ENCODE results near the gene MRPL30. TPM values are rescaled to one million over a fixed set of nuclear protein-coding genes. Genes with fewer than 3 reads are reported as not detected.

The MRPL30 gene
- total and polyA plus RNA-seq, 7 experiments from 2014 or later: 16.1 to 26.0 (median 20.5) TPM

DNA sequence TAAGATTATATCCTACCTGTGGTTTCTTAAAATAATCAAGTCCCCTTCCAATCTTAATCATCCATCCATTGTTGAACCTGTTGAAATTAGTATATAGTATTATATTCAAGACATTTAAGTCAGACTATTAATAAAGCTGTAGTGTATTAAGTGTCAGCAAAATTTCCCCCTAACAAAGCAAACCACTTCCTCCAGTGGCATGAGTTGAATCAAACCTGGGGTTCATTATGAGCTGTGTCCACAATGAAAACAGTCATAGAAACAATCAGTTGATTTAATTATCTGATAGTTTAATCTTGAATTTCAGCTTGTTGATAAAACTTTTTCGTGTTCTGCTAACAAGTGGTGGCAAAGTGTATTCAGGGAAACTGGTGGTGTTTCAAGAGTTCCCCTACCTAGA is 11.4 kb upstream of the MRPL30 start:
- CTCF ChIA-PET: no interaction called here
- no peak for ATAC-seq
- H3K36me3 Mint-ChIP-seq: peaks cover 0 to 42% (median 18%) of the 10 kb centered on the region in 5 donors
- H3K27me3 Mint-ChIP-seq: no peaks in the 10 kb centered on the region
- POLR2A ChIA-PET: no interaction called here
- H3K4me1 Mint-ChIP-seq: peaks cover 2 to 25% (median 15%) of the 10 kb centered on the region in 7 donors
- Histone ChIP-seq H3K36me3 (ENCODE audit: control insufficient read depth in 2 of 3, insufficient read depth in 3 of 3, low read length in 3 of 3) (peaks cover 16 to 63% (median 17%) of the 10 kb centered on the region in 3 experiments), H3K27ac (ENCODE audit: low read depth, low read length) (peak overlapping the region; percentile 25), H3K9me3 (ENCODE audit: control insufficient read depth in 2 of 3, low read length in 3 of 3) (no peaks in the 10 kb centered on the region), H3K4me3 (ENCODE audit: low read length) (no peak overlapping the region), H3K4me1 (ENCODE audit: control insufficient read depth in 2 of 2, insufficient read depth in 2 of 2, low read length in 2 of 2) (no peaks in the 10 kb centered on the region), H3K27me3 (ENCODE audit: control insufficient read depth in 2 of 2, insufficient read depth in 2 of 2, low read length in 2 of 2) (no peaks in the 10 kb centered on the region)
- DNase-seq: no peak
- H3K27ac Mint-ChIP-seq: peak overlapping the region in 4 of 9 donors; percentile 28 to 72 (median 51)
- H3K9me3 Mint-ChIP-seq: no peaks in the 10 kb centered on the region
- intact Hi-C loops (cut with micrococcal nuclease): no loop called here
- H3K4me3 Mint-ChIP-seq: no peak overlapping the region

- Histone ChIP-seq H3K4me3 (ENCODE audit: low read length) (no peak overlapping the region), H3K27ac (ENCODE audit: low read depth, low read length) (no peak overlapping the region), H3K36me3 (ENCODE audit: control insufficient read depth in 2 of 3, insufficient read depth in 3 of 3, low read length in 3 of 3) (peaks cover 16 to 54% (median 17%) of the 10 kb centered on the region in 3 experiments), H3K4me1 (ENCODE audit: control insufficient read depth in 2 of 2, insufficient read depth in 2 of 2, low read length in 2 of 2) (no peaks in the 10 kb centered on the region), H3K9me3 (ENCODE audit: control insufficient read depth in 2 of 3, low read length in 3 of 3) (no peaks in the 10 kb centered on the region), H3K27me3 (ENCODE audit: control insufficient read depth in 2 of 2, insufficient read depth in 2 of 2, low read length in 2 of 2) (no peaks in the 10 kb centered on the region)
- POLR2A ChIA-PET: interaction anchor here (0.7 to 1.2 kb wide), 4 partner anchors 17 to 470 kb away, joined by 3 to 5 read pairs (median 4); partner anchors contain the start of genes LIPT1 and TSGA10
- no peak for ATAC-seq
- no peak for DNase-seq
- Mint-ChIP-seq H3K27ac (peak overlapping the region in 5 of 9 donors; percentile 21 to 77 (median 60)), H3K27me3 (no peaks in the 10 kb centered on the region), H3K4me3 (no peak overlapping the region), H3K36me3 (peaks cover 0 to 33% (median 17%) of the 10 kb centered on the region in 5 donors), H3K9me3 (no peaks in the 10 kb centered on the region), H3K4me1 (peaks cover 8 to 37% (median 31%) of the 10 kb centered on the region in 7 donors)
- CTCF ChIA-PET: no interaction called here
- intact Hi-C loops (cut with micrococcal nuclease): loop anchor here in 1 of 2 donors (10.0 kb wide), 1 partner anchor 537 kb away; no protein-coding TSS in a partner anchor
Measured at GRCh38 chr2:99171377-99172140, 9.4 kb upstream of the MRPL30 start.

GRCh38 chr2:99181624-99182000 is 628 bp downstream of the MRPL30 start:
- CTCF ChIA-PET: interaction anchor here (2.2 kb wide), 1 partner anchor 26 kb away, joined by 7 read pairs; no protein-coding TSS in a partner anchor
- H3K4me3 ChIP-seq (ENCODE audit: low read length): peak overlapping the region; percentile 97
- ATAC-seq: no peak
- POLR2A ChIA-PET: interaction anchor here (0.7 to 3.3 kb wide), 4 partner anchors 25 to 117 kb away, joined by 3 to 31 read pairs (median 12); partner anchors contain the start of genes C2orf15, LIPT1 and TSGA10
- H3K27ac ChIP-seq (ENCODE audit: low read depth, low read length): peak overlapping the region; percentile 89
- intact Hi-C loops (cut with micrococcal nuclease): loop anchor here (1.0 to 5.0 kb wide), 11 partner anchors 26 to 1381 kb away; partner anchors contain the start of genes C2orf15 (in 2 of the 2), COA5 (in 2 of the 2), REV1 (in 2 of the 2) and TXNDC9 (in 2 of the 2)
- no peaks in the 10 kb centered on the region for H3K9me3 ChIP-seq (ENCODE audit: control insufficient read depth in 2 of 3, low read length in 3 of 3)
- no peak for DNase-seq
- peaks cover 0 to 11% (median 0%) of the 10 kb centered on the region in 3 experiments for H3K36me3 ChIP-seq (ENCODE audit: control insufficient read depth in 2 of 3, insufficient read depth in 3 of 3, low read length in 3 of 3)
- Mint-ChIP-seq H3K4me3 (peak overlapping the region; percentile 94 to 100 (median 99)), H3K36me3 (peaks cover 0 to 13% (median 3%) of the 10 kb centered on the region in 5 donors), H3K9me3 (no peaks in the 10 kb centered on the region), H3K27me3 (no peaks in the 10 kb centered on the region), H3K27ac (peak overlapping the region; percentile 93 to 99 (median 99)), H3K4me1 (peaks cover 41 to 83% (median 72%) of the 10 kb centered on the region in 7 donors)
- peaks cover 30 to 32% of the 10 kb centered on the region in 2 donors for H3K4me1 ChIP-seq (ENCODE audit: control insufficient read depth in 2 of 2, insufficient read depth in 2 of 2, low read length in 2 of 2)
- H3K27me3 ChIP-seq (ENCODE audit: control insufficient read depth in 2 of 2, insufficient read depth in 2 of 2, low read length in 2 of 2): no peaks in the 10 kb centered on the region

- peak overlapping the region; percentile 4 to 100 (median 34) for H3K4me3 Mint-ChIP-seq
Measured at GRCh38 chr2:99183025-99183424, 2.0 kb downstream of the MRPL30 start.

DNA sequence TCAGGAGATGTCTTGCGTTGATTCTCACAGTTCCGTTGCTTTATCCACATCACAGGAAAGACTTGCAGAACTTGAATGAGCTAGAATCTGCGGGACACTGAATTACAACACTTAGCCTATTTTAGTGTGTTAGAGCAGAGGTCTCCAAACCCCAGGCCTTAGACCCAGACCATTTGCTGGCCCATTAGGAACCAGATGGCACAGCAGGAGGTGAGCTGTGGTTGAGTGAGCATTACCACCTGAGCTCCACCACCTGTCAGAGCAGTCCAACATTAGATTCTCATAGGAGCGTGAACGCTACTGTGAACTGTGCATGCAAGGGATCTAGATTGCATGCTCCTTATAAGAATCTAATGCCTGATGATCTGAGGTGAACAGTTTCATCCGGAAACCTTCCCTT is 3.8 kb downstream of the MRPL30 start:
- Histone ChIP-seq H3K27ac (ENCODE audit: low read depth, low read length) (no peak overlapping the region), H3K9me3 (ENCODE audit: control insufficient read depth in 2 of 3, low read length in 3 of 3) (no peaks in the 10 kb centered on the region), H3K4me3 (ENCODE audit: low read length) (no peak overlapping the region), H3K36me3 (ENCODE audit: control insufficient read depth in 2 of 3, insufficient read depth in 3 of 3, low read length in 3 of 3) (peaks cover 0 to 30% (median 0%) of the 10 kb centered on the region in 3 experiments), H3K27me3 (ENCODE audit: control insufficient read depth in 2 of 2, insufficient read depth in 2 of 2, low read length in 2 of 2) (no peaks in the 10 kb centered on the region), H3K4me1 (ENCODE audit: control insufficient read depth in 2 of 2, insufficient read depth in 2 of 2, low read length in 2 of 2) (peaks cover 11 to 16% of the 10 kb centered on the region in 2 donors)
- ChIA-PET CTCF (no interaction called here), POLR2A (interaction anchor here (0.6 to 1.9 kb wide), 3 partner anchors 11 to 44 kb away, joined by 3 to 6 read pairs (median 3); no protein-coding TSS in a partner anchor)
- Mint-ChIP-seq H3K4me1 (peaks cover 24 to 59% (median 43%) of the 10 kb centered on the region in 7 donors), H3K4me3 (peak overlapping the region in 1 of 10 donors; percentile 57), H3K27me3 (no peaks in the 10 kb centered on the region), H3K36me3 (peaks cover 3 to 13% (median 8%) of the 10 kb centered on the region in 5 donors), H3K9me3 (no peaks in the 10 kb centered on the region), H3K27ac (peak overlapping the region in 2 of 9 donors; percentile 1 to 58)
- ATAC-seq (no peak), DNase-seq (no peak)
- intact Hi-C loops (cut with micrococcal nuclease): loop anchor here (5.0 kb wide), 2 partner anchors 118 to 533 kb away; no protein-coding TSS in a partner anchor

More at GRCh38 chr2:99183025-99183424, 2.0 kb downstream of the MRPL30 start:
- ChIA-PET CTCF (no interaction called here), POLR2A (no interaction called here)
- no peak for ATAC-seq
- no peaks in the 10 kb centered on the region for H3K9me3 ChIP-seq (ENCODE audit: control insufficient read depth in 2 of 3, low read length in 3 of 3)
- no peak for DNase-seq
- intact Hi-C loops (cut with micrococcal nuclease): loop anchor here (5.0 kb wide), 2 partner anchors 116 to 531 kb away; no protein-coding TSS in a partner anchor
- Mint-ChIP-seq H3K4me1 (peaks cover 34 to 71% (median 57%) of the 10 kb centered on the region in 7 donors), H3K9me3 (no peaks in the 10 kb centered on the region), H3K27ac (peak overlapping the region in 5 of 9 donors; percentile 12 to 71 (median 18)), H3K27me3 (no peaks in the 10 kb centered on the region), H3K36me3 (peaks cover 0 to 10% (median 4%) of the 10 kb centered on the region in 5 donors)
- H3K4me3 ChIP-seq (ENCODE audit: low read length): no peak overlapping the region
- no peaks in the 10 kb centered on the region for H3K27me3 ChIP-seq (ENCODE audit: control insufficient read depth in 2 of 2, insufficient read depth in 2 of 2, low read length in 2 of 2)
- H3K4me1 ChIP-seq (ENCODE audit: control insufficient read depth in 2 of 2, insufficient read depth in 2 of 2, low read length in 2 of 2): peaks cover 29 to 32% of the 10 kb centered on the region in 2 donors
- peaks cover 0 to 19% (median 0%) of the 10 kb centered on the region in 3 experiments for H3K36me3 ChIP-seq (ENCODE audit: control insufficient read depth in 2 of 3, insufficient read depth in 3 of 3, low read length in 3 of 3)
- no peak overlapping the region for H3K27ac ChIP-seq (ENCODE audit: low read depth, low read length)

GRCh38 chr2:99187011-99187410 is 6.0 kb downstream of the MRPL30 start:
- Mint-ChIP-seq H3K36me3 (peaks cover 10 to 33% (median 17%) of the 10 kb centered on the region in 5 donors), H3K4me3 (no peak overlapping the region), H3K27ac (peak overlapping the region in 1 of 9 donors; percentile 55), H3K9me3 (peaks cover 0 to 1% (median 0%) of the 10 kb centered on the region in 11 donors), H3K4me1 (peaks cover 11 to 55% (median 39%) of the 10 kb centered on the region in 7 donors), H3K27me3 (no peaks in the 10 kb centered on the region)
- Histone ChIP-seq H3K9me3 (ENCODE audit: control insufficient read depth in 2 of 3, low read length in 3 of 3) (no peaks in the 10 kb centered on the region), H3K4me3 (ENCODE audit: low read length) (no peak overlapping the region), H3K4me1 (ENCODE audit: control insufficient read depth in 2 of 2, insufficient read depth in 2 of 2, low read length in 2 of 2) (peaks cover under 1 to 1% of the 10 kb centered on the region in 2 donors), H3K36me3 (ENCODE audit: control insufficient read depth in 2 of 3, insufficient read depth in 3 of 3, low read length in 3 of 3) (peaks cover 0 to 42% (median 2%) of the 10 kb centered on the region in 3 experiments), H3K27ac (ENCODE audit: low read depth, low read length) (peak overlapping the region; percentile 16), H3K27me3 (ENCODE audit: control insufficient read depth in 2 of 2, insufficient read depth in 2 of 2, low read length in 2 of 2) (no peaks in the 10 kb centered on the region)
- POLR2A ChIA-PET: no interaction called here
- CTCF ChIA-PET: no interaction called here
- ATAC-seq (no peak), DNase-seq (no peak)
- intact Hi-C loops (cut with micrococcal nuclease): no loop called here
